K562 (cell line): ENCODE results near the gene TMSB4X. TPM values are rescaled to one million over a fixed set of nuclear protein-coding genes. Genes with fewer than 3 reads are reported as not detected.
A peak's percentile ranks its signal among the peaks of the same experiment; 100 is the strongest.

Experiments used
- ATAC-seq: fragments of 200-7000 bp; cut with Tn5 transposase; 3 replicates; pipeline ENCODE4 v1.9.1; 2020; ENCODE audit warnings: moderate library complexity
- BruUV-seq: library from RNA; stranded (reverse); fragments of 400-500 nt; replicated peaks from 2 replicates; lab custom pipeline; 2021; lab: Mats Ljungman, UMichigan
- CTCF ChIA-PET: fragments of 300-600 bp; formaldehyde crosslinking; extraction: SDS; loops from one replicate; lab custom pipeline; 2021; ENCODE audit warnings: low intra/inter-chr PET ratio; lab: Yijun Ruan, JAX
- POLR2A ChIA-PET: fragments of 300-600, 350-650 bp; sonication (Branson Sonifier 250); formaldehyde crosslinking; extraction: SDS; loops from one replicate; lab custom pipeline; 2021; ENCODE audit warnings: antibody characterized with exemption, inconsistent platforms; lab: Yijun Ruan, JAX
- DNase-seq, 4 experiments: peaks; one replicate each; pipeline versions ENCODE4 v3.0.0 to v3.0.0-alpha.2; 2011 to 2018; ENCODE audit warnings: low spot score in 3 of 4, mixed read lengths in 3 of 4; ENCODE audit errors: extremely low read depth in 1 of 4
- FAIRE-seq: peaks from 2 replicates; lab custom pipeline; 2011; peaks lifted over from hg19 to GRCh38; lab: Jason Lieb, UNC
- H2AFZ ChIP-seq: 2 replicates; pipeline ENCODE4 v1.6.0; 2011; ENCODE audit warnings: low read depth, low read length, control low read depth, inconsistent platforms
- H3K27ac ChIP-seq: fragments of 200-600 bp; 3 replicates; pipeline ENCODE4 v1.8.0; 2011; ENCODE audit warnings: low read depth, mild to moderate bottlenecking, control low read depth, inconsistent platforms, low read length, moderate library complexity, mixed read lengths; ENCODE audit errors: extremely low read depth
- H3K27me3 ChIP-seq, 2 experiments: fragments of 300-600 bp in 1 of 2; 2 replicates in 1 of 2; 3 replicates in 1 of 2; pipeline versions ENCODE4 v1.6.0 to v1.8.0; 2011; ENCODE audit warnings: inconsistent platforms in 2 of 2, low read length in 2 of 2, mild to moderate bottlenecking in 1 of 2, mixed read lengths in 1 of 2, moderate library complexity in 1 of 2; ENCODE audit not compliant: control insufficient read depth in 2 of 2, insufficient read depth in 2 of 2
- H3K36me3 ChIP-seq: fragments of 300-600 bp; 3 replicates; pipeline ENCODE4 v1.8.0; 2011; ENCODE audit warnings: mild to moderate bottlenecking, low read length, inconsistent platforms; ENCODE audit not compliant: control insufficient read depth, insufficient read depth
- H3K4me1 ChIP-seq, 2 experiments: fragments of 200-600 bp in 1 of 2; replicated peaks in 1 of 2; 2 replicates in 1 of 2; 3 replicates in 1 of 2; pipeline versions ENCODE4 v1.5.1 to v1.8.0; 2011; ENCODE audit warnings: inconsistent platforms in 2 of 2, low read length in 2 of 2, mild to moderate bottlenecking in 1 of 2, mixed read lengths in 1 of 2, moderate library complexity in 1 of 2; ENCODE audit not compliant: control insufficient read depth in 2 of 2, insufficient read depth in 2 of 2
- H3K4me2 ChIP-seq: 2 replicates; pipeline ENCODE4 v1.6.1; 2011; ENCODE audit warnings: low read length, control low read depth, inconsistent platforms, mixed read lengths; ENCODE audit not compliant: insufficient read depth
- H3K4me3 ChIP-seq: fragments of 200-600 bp; sonication (generic), shearing (Covaris generic); 2 replicates; pipeline ENCODE4 v1.5.1; 2016; ENCODE audit warnings: control low read depth, inconsistent platforms
- H3K79me2 ChIP-seq: fragments of 200-600 bp; 3 replicates; pipeline ENCODE4 v1.8.0; 2011; ENCODE audit warnings: low read length, inconsistent platforms; ENCODE audit not compliant: control insufficient read depth, insufficient read depth
- H3K9ac ChIP-seq, 2 experiments: 2 replicates each; pipeline versions ENCODE4 v1.6.0 to v1.6.1; 2011; ENCODE audit warnings: low read depth in 2 of 2, low read length in 2 of 2, control low read depth in 1 of 2, inconsistent platforms in 1 of 2, mild to moderate bottlenecking in 1 of 2, mixed read lengths in 1 of 2; ENCODE audit not compliant: insufficient read depth in 1 of 2
- H3K9me1 ChIP-seq: one replicate; pipeline ENCODE4 v1.6.0; 2011; ENCODE audit warnings: inconsistent platforms, mild to moderate bottlenecking, low read length, moderate library complexity; ENCODE audit not compliant: control insufficient read depth, insufficient read depth
- H3K9me3 ChIP-seq: replicated peaks from 2 replicates; pipeline ENCODE4 v1.5.1; 2011; ENCODE audit warnings: low read depth, low read length, inconsistent platforms; ENCODE audit not compliant: control insufficient read depth, insufficient read depth
- H4K20me1 ChIP-seq: replicated peaks from 2 replicates; pipeline ENCODE4 v1.6.1; 2011; ENCODE audit warnings: low read length, inconsistent platforms, mixed read lengths; ENCODE audit not compliant: control insufficient read depth, insufficient read depth
- CBX3 ChIP-seq, 2 experiments: IDR thresholded peaks; 1 replicate in 1 of 2; 2 replicates in 1 of 2; pipeline ENCODE4 v1.6.1; 2012; ENCODE audit warnings: inconsistent platforms in 2 of 2, low read length in 2 of 2, borderline replicate concordance in 1 of 2, control low read depth in 1 of 2
- ELF4 ChIP-seq: fragments of 450-650 bp; formaldehyde crosslinking; IDR thresholded peaks from 2 replicates; pipeline ENCODE4 v1.4.0; 2022; ENCODE audit warnings: missing genetic modification characterization
- HDAC2 ChIP-seq: fragments of 450-650 bp; IDR thresholded peaks from 2 replicates; pipeline ENCODE4 v1.6.1; 2016; ENCODE audit warnings: mild to moderate bottlenecking
- MECOM ChIP-seq: fragments of 250-450 bp; sonication (Bioruptor Pico); IDR thresholded peaks from 2 replicates; pipeline ENCODE4 v1.8.0; 2022; ENCODE audit warnings: inconsistent platforms
- PCBP1 ChIP-seq: fragments of 200-400 bp; formaldehyde crosslinking; IDR thresholded peaks from 2 replicates; pipeline ENCODE4 v1.6.1; 2018; ENCODE audit warnings: mild to moderate bottlenecking, low read depth, low read length; ENCODE audit not compliant: poor library complexity, severe bottlenecking
- SOX6 ChIP-seq: fragments of 450-650 bp; IDR thresholded peaks from 2 replicates; pipeline ENCODE4 v1.6.1; 2014; ENCODE audit warnings: mild to moderate bottlenecking
- ZBTB7A ChIP-seq: IDR thresholded peaks from 2 replicates; pipeline ENCODE4 v1.6.1; 2011; ENCODE audit warnings: low read depth, mild to moderate bottlenecking, low read length, moderate library complexity, borderline replicate concordance; ENCODE audit not compliant: control insufficient read depth
- ZFX ChIP-seq: sonication (generic); formaldehyde crosslinking; IDR thresholded peaks from 2 replicates; pipeline ENCODE4 v1.8.0; 2022; ENCODE audit warnings: mild to moderate bottlenecking, missing genetic modification reagents, moderate library complexity
- ZNF134 ChIP-seq: fragments of 250-450 bp; sonication (Bioruptor Pico); conservative IDR thresholded peaks from 2 replicates; pipeline ENCODE4 v1.4.0; 2020
- ZNF274 ChIP-seq: IDR thresholded peaks from 2 replicates; pipeline ENCODE4 v1.6.1; 2011; ENCODE audit warnings: low read depth, mild to moderate bottlenecking, low read length, moderate library complexity, borderline replicate concordance
- ZNF408 ChIP-seq: fragments of 250-450 bp; sonication (Bioruptor Pico); IDR thresholded peaks from 2 replicates; pipeline ENCODE4 v1.4.0; 2020; ENCODE audit warnings: low read depth, mild to moderate bottlenecking, moderate library complexity
- WGBS: fragments of 100-300 bp; shearing (Covaris generic); methylation state at CpG from one replicate; pipeline ENCODE4 v1.1.6; 2016; ENCODE audit warnings: low coverage, mixed read lengths; ENCODE audit not compliant: insufficient coverage; ENCODE audit errors: missing lambda C conversion rate; 5-methylcytosine and 5-hydroxymethylcytosine counted together
- in situ Hi-C: fragments of 300-500 bp; cut with MboI; formaldehyde crosslinking; loops from 4 replicates; pipeline ENCODE4 v1.15.0; 2018; ENCODE audit warnings: inconsistent platforms, mixed read lengths
- intact Hi-C: fragments of 100-400 bp; cut with micrococcal nuclease; formaldehyde crosslinking; loops from 2 replicates; pipeline ENCODE4 v1.14.2; 2022
- polyA plus RNA-seq, 8 experiments: library from polyadenylated mRNA; depleted of rRNA in 4 of 8; stranded (reverse) in 5 of 8; unstranded in 3 of 8; fragments of >200 nt; fragmentation: Nextera tagmentation in 2 of 8; fragmentation: Illumina TruSeq in 1 of 8; extraction: Ambion mirVana in 2 of 8; extraction: Trizol in 1 of 8; gene quantifications; 2 replicates each; pipeline versions ENCODE4 v1.2.1 to v1.2.3, GENCODE V29; 2011 to 2014; ENCODE audit warnings: inconsistent platforms in 1 of 8, missing spikeins in 1 of 8
- total RNA-seq, 7 experiments: library from RNA; depleted of rRNA in 6 of 7; stranded (reverse); fragments of >200 nt in 6 of 7; fragmentation: Illumina TruSeq in 2 of 7; extraction: Trizol in 2 of 7; gene quantifications; 2 replicates each; pipeline versions ENCODE4 v1.2.1 to v1.2.3, GENCODE V29; 2011 to 2021; ENCODE audit warnings: low replicate concordance in 1 of 7
- TF ChIP-seq, protein P1 (sequence below): fragments of 450-650 bp; IDR thresholded peaks from 2 replicates; pipeline ENCODE4 v1.6.1; 2016; ENCODE audit warnings: missing biosample characterization, missing genetic modification characterization
- TF ChIP-seq, protein P2 (sequence below): fragments of 250-450 bp; sonication (Bioruptor Pico); IDR thresholded peaks from 2 replicates; pipeline ENCODE4 v1.5.0; 2021

Gene TMSB4X
- total and polyA plus RNA-seq, 9 of the 15 experiments (the other 6 are each of a cell fraction or from before 2014, with no cell fraction given): 1,035 to 2,035 (median 1,529) TPM

DNA sequence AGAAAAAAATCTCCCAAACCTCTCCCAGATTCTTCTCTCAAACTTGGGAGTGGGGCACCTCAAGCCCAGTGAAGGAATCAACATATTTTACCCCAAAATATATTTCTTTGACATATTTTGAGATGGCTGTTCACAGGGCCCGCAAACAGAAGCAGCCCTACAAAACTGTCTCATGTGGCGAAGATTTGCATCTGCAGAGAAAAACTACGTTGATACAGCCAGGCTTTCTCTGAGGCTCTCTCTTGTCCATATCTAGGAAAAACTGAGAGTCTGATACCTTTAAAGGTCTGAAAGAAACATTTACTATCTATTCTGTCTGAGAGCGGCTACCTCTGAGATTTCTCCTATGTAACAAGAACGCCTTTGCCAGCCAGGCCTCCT, 23.3 kb upstream of the TMSB4X start:
- no peak overlapping the region; a peak in 1 of 4 replicates for H3K9ac ChIP-seq
- no peak overlapping the region for H3K4me2 ChIP-seq

More for the DNA sequence above, 23.3 kb upstream of the TMSB4X start:
- ChIA-PET CTCF (no interaction called here), POLR2A (interaction anchor here (2.6 kb wide), 1 partner anchor 24 kb away, joined by 18 read pairs; the partner anchor contains the start of gene TMSB4X)
- no peaks in the 10 kb centered on the region for H4K20me1 ChIP-seq
- no TSS peak for BruUV-seq
- no peak for TF ChIP-seq SOX6
- TF ChIP-seq HDAC2: no peak
- no peak for TF ChIP-seq ZNF408 (CRISPR knock-in tag)
- TF ChIP-seq, protein P1, sequence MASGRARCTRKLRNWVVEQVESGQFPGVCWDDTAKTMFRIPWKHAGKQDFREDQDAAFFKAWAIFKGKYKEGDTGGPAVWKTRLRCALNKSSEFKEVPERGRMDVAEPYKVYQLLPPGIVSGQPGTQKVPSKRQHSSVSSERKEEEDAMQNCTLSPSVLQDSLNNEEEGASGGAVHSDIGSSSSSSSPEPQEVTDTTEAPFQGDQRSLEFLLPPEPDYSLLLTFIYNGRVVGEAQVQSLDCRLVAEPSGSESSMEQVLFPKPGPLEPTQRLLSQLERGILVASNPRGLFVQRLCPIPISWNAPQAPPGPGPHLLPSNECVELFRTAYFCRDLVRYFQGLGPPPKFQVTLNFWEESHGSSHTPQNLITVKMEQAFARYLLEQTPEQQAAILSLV: no peak
- no peak for TF ChIP-seq PCBP1
- TF ChIP-seq ELF4: no peak
- no peak for TF ChIP-seq CBX3 (IDR thresholded peaks at IDR 0.05; ENCODE audit: borderline replicate concordance in 1 of 2, low read length in 2 of 2)
- no peak for TF ChIP-seq ZNF274
- TF ChIP-seq ZBTB7A: no peak
- TF ChIP-seq ZNF134 (CRISPR knock-in tag): no peak
- TF ChIP-seq MECOM (CRISPR knock-in tag): no peak
- TF ChIP-seq, protein P2, sequence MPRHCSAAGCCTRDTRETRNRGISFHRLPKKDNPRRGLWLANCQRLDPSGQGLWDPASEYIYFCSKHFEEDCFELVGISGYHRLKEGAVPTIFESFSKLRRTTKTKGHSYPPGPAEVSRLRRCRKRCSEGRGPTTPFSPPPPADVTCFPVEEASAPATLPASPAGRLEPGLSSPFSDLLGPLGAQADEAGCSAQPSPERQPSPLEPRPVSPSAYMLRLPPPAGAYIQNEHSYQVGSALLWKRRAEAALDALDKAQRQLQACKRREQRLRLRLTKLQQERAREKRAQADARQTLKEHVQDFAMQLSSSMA: no peak
- TF ChIP-seq ZFX (CRISPR knock-in tag): no peak
- TF ChIP-seq, all 486 proteins: peak for 0
- Histone ChIP-seq H3K9me1 (no peaks in the 10 kb centered on the region), H2AFZ (0 out of 2 replicates have a peak overlapping the region, but pooled peaks have one; percentile 94), H3K9me3 (no peaks in the 10 kb centered on the region), H3K79me2 (no peaks in the 10 kb centered on the region; the same call in 2 of the 3 replicates), H3K27me3 (no peaks in the 10 kb centered on the region), H3K4me3 (no peak overlapping the region), H3K27ac (peak overlapping the region; percentile 83; the same call in 1 of the 3 replicates), H3K4me1 (peaks cover 23 to 59% of the 10 kb centered on the region in 2 experiments), H3K36me3 (no peaks in the 10 kb centered on the region; the same call in 2 of the 3 replicates)
- ATAC-seq (no peak), FAIRE-seq (no peak), DNase-seq (no peak)
- in situ Hi-C loops: loop anchor here (25.0 kb wide), 1 partner anchor 711 kb away; the partner anchor contains the start of gene TCEANC
- WGBS: 62% methylated on average over 5 of the region's 5 CpGs
- intact Hi-C loops: loop anchor here (1.0 to 10.0 kb wide), 3 partner anchors 24 to 693 kb away; partner anchors contain the start of gene TMSB4X
